Uterus (tissue), 2 donors: ENCODE results near the gene COL8A1.

Source experiments
- POLR2A ChIP-seq, 2 donors: fragments of 450-650 bp; IDR thresholded peaks; one replicate each; pipeline ENCODE4 v1.6.1; 2016; ENCODE audit warnings: antibody characterized with exemption in 2 of 2, mild to moderate bottlenecking in 1 of 2, moderate library complexity in 1 of 2
- TF ChIP-seq, protein P1 (sequence below), 4 experiments: fragments of 200-600 bp in 2 of 4; fragments of 450-650 bp in 2 of 4; sonication (generic) in 2 of 4; IDR thresholded peaks; one replicate each; pipeline ENCODE4 v1.5.1; 2016 to 2019; ENCODE audit warnings: antibody characterized with exemption in 4 of 4, mild to moderate bottlenecking in 2 of 4, moderate library complexity in 1 of 4

DNA sequence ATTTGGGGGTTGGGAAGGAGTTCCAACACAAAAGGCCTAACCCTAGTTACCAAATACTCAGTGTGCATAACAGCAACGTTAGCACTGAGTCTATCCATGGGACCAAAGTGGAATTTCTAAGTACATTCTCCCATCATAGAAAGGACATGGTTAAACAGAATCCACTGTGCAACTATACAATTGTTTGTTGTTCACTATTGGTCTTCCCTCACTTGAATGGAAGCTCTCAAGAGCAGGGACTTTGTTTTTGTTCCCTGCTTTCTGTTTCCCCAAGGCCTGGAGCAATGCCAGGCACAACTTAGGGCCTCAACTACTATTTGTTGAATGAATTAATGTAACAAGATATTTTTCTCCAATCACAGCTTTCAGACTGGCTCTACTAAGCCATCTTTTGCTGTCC lies 25.6 kb downstream of the COL8A1 start:
- TF ChIP-seq, protein P1, sequence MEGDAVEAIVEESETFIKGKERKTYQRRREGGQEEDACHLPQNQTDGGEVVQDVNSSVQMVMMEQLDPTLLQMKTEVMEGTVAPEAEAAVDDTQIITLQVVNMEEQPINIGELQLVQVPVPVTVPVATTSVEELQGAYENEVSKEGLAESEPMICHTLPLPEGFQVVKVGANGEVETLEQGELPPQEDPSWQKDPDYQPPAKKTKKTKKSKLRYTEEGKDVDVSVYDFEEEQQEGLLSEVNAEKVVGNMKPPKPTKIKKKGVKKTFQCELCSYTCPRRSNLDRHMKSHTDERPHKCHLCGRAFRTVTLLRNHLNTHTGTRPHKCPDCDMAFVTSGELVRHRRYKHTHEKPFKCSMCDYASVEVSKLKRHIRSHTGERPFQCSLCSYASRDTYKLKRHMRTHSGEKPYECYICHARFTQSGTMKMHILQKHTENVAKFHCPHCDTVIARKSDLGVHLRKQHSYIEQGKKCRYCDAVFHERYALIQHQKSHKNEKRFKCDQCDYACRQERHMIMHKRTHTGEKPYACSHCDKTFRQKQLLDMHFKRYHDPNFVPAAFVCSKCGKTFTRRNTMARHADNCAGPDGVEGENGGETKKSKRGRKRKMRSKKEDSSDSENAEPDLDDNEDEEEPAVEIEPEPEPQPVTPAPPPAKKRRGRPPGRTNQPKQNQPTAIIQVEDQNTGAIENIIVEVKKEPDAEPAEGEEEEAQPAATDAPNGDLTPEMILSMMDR (IDR thresholded peaks at IDR 0.05) = no peak
- TF ChIP-seq POLR2A (IDR thresholded peaks at IDR 0.05) = no peak
